A549 (cell line): ENCODE data around the gene ATP6V0C. TPM values are rescaled to one million over a fixed set of nuclear protein-coding genes. Genes with fewer than 3 reads are reported as not detected.

Source experiments
- ATAC-seq, 2 experiments: fragments of 200-7000 bp in 1 of 2; fragments of >200 bp in 1 of 2; cut with Nextera tagmentation in 1 of 2; cut with Tn5 transposase in 1 of 2; 3 replicates each; pipeline versions ENCODE4 v1.8.0 to v1.9.1; 2018 to 2020; ENCODE audit warnings: mild to moderate bottlenecking in 1 of 2, moderate library complexity in 1 of 2
- CTCF ChIA-PET: fragments of 300-600 bp; sonication (Branson Sonifier 250); formaldehyde crosslinking; extraction: SDS; loops from one replicate; lab custom pipeline; 2021; ENCODE audit warnings: antibody characterized with exemption, inconsistent platforms; lab: Yijun Ruan, JAX
- POLR2A ChIA-PET: fragments of 350-600 bp; formaldehyde crosslinking; extraction: SDS; loops from one replicate; lab custom pipeline; 2021; ENCODE audit warnings: antibody characterized with exemption, inconsistent platforms; lab: Yijun Ruan, JAX
- DNase-seq, 2 experiments: peaks; one replicate each; pipeline versions ENCODE4 v3.0.0 to v3.0.0-alpha.2; 2011 to 2016; ENCODE audit warnings: low read depth in 1 of 2, low spot score in 1 of 2
- FAIRE-seq: peaks from 2 replicates; lab custom pipeline; 2011; peaks lifted over from hg19 to GRCh38; lab: Jason Lieb, UNC
- H3K27ac ChIP-seq, 2 experiments: fragments of >200 bp; sonication (Bioruptor Twin); formaldehyde crosslinking; 3 replicates each; pipeline ENCODE4 v1.5.1; 2016 to 2017
- H3K4me1 ChIP-seq: fragments of >200 bp; sonication (Bioruptor Twin); formaldehyde crosslinking; 3 replicates; pipeline ENCODE4 v1.6.1; 2016
- H3K4me2 ChIP-seq: fragments of >200 bp; sonication (Bioruptor Twin); formaldehyde crosslinking; 3 replicates; pipeline ENCODE4 v1.6.1; 2016
- H3K4me3 ChIP-seq: fragments of >200 bp; sonication (Bioruptor Twin); formaldehyde crosslinking; 3 replicates; pipeline ENCODE4 v1.5.1; 2016
- H3K9me3 ChIP-seq: fragments of >200 bp; sonication (Bioruptor Twin); formaldehyde crosslinking; 3 replicates; pipeline ENCODE4 v1.6.1; 2016
- BCL3 ChIP-seq: fragments of >200 bp; sonication (Bioruptor Twin); formaldehyde crosslinking; IDR thresholded peaks from 3 replicates; pipeline ENCODE4 v1.6.1; 2016
- BHLHE40 ChIP-seq: IDR thresholded peaks from 2 replicates; pipeline ENCODE4 v1.6.1; 2012; ENCODE audit warnings: low read depth, low read length, inconsistent platforms
- CBX2 ChIP-seq: fragments of 200-600 bp; sonication (generic); IDR thresholded peaks from 2 replicates; pipeline ENCODE4 v1.6.1; 2016; ENCODE audit warnings: low read depth, mild to moderate bottlenecking, borderline replicate concordance
- CBX8 ChIP-seq: fragments of 200-600 bp; sonication (generic); IDR thresholded peaks from 2 replicates; pipeline ENCODE4 v1.6.1; 2016
- CEBPB ChIP-seq, 2 experiments: fragments of >200 bp in 1 of 2; sonication (Bioruptor Twin) in 1 of 2; formaldehyde crosslinking in 1 of 2; IDR thresholded peaks; 2 replicates each; pipeline ENCODE4 v1.6.1; 2012 to 2016
- EHMT2 ChIP-seq: fragments of 200-600 bp; sonication (generic); IDR thresholded peaks from 2 replicates; pipeline ENCODE4 v1.6.1; 2016; ENCODE audit warnings: antibody characterized with exemption, low read depth, mild to moderate bottlenecking, moderate library complexity
- ELK1 ChIP-seq: fragments of 150-350 bp; IDR thresholded peaks from 2 replicates; pipeline ENCODE4 v1.6.1; 2014; ENCODE audit warnings: low read depth, mild to moderate bottlenecking, low read length
- GATA3 ChIP-seq: IDR thresholded peaks from 2 replicates; pipeline ENCODE4 v1.6.1; 2012; ENCODE audit warnings: borderline replicate concordance
- HES2 ChIP-seq: fragments of >200 bp; sonication (Bioruptor Twin); formaldehyde crosslinking; IDR thresholded peaks from 2 replicates; pipeline ENCODE4 v1.6.1; 2016
- HOXA7 ChIP-seq: fragments of 250-450 bp; sonication (Bioruptor Pico); IDR thresholded peaks from 2 replicates; pipeline ENCODE4 v1.5.0; 2020; ENCODE audit warnings: mild to moderate bottlenecking, moderate library complexity
- HOXB13 ChIP-seq: fragments of 250-450 bp; sonication (Bioruptor Pico); IDR thresholded peaks from 2 replicates; pipeline ENCODE4 v1.5.0; 2020; ENCODE audit warnings: low read depth, mild to moderate bottlenecking, moderate library complexity
- JUNB ChIP-seq: fragments of >200 bp; sonication (Bioruptor Twin); formaldehyde crosslinking; IDR thresholded peaks from 2 replicates; pipeline ENCODE4 v1.6.1; 2016
- KDM1A ChIP-seq: fragments of 200-600 bp; sonication (generic); IDR thresholded peaks from 2 replicates; pipeline ENCODE4 v1.6.1; 2016; ENCODE audit warnings: low read depth, mild to moderate bottlenecking
- KDM5A ChIP-seq: fragments of 200-600 bp; sonication (generic); IDR thresholded peaks from 2 replicates; pipeline ENCODE4 v1.6.1; 2016; ENCODE audit warnings: antibody characterized with exemption, mild to moderate bottlenecking
- MAZ ChIP-seq: fragments of 150-350 bp; IDR thresholded peaks from 2 replicates; pipeline ENCODE4 v1.6.1; 2014; ENCODE audit warnings: antibody characterized with exemption, low read depth, low read length, borderline replicate concordance
- NR3C1 ChIP-seq: fragments of >200 bp; sonication (Bioruptor Twin); formaldehyde crosslinking; IDR thresholded peaks from 3 replicates; pipeline ENCODE4 v1.6.1; 2017
- PBX3 ChIP-seq: IDR thresholded peaks from 2 replicates; pipeline ENCODE4 v1.6.1; 2012
- POLR2AphosphoS2 ChIP-seq: conservative IDR thresholded peaks from 2 replicates; pipeline ENCODE4 v1.6.1; 2012; ENCODE audit warnings: low read length, improper control_type of control experiment, inconsistent platforms
- RAD21 ChIP-seq, 2 experiments: fragments of >200 bp in 1 of 2; sonication (Bioruptor Twin) in 1 of 2; formaldehyde crosslinking in 1 of 2; IDR thresholded peaks in 1 of 2; conservative IDR thresholded peaks in 1 of 2; 2 replicates in 1 of 2; 3 replicates in 1 of 2; pipeline ENCODE4 v1.6.1; 2012 to 2018; ENCODE audit warnings: inconsistent platforms in 1 of 2
- RARB ChIP-seq: fragments of 250-450 bp; sonication (Bioruptor Pico); IDR thresholded peaks from 2 replicates; pipeline ENCODE4 v1.8.0; 2021; ENCODE audit warnings: mild to moderate bottlenecking, moderate library complexity
- REST ChIP-seq: fragments of 200-600 bp; sonication (generic); IDR thresholded peaks from 2 replicates; pipeline ENCODE4 v1.6.1; 2016; ENCODE audit warnings: antibody characterized with exemption, mild to moderate bottlenecking, moderate library complexity
- RFX5 ChIP-seq: fragments of 450-650 bp; IDR thresholded peaks from 2 replicates; pipeline ENCODE4 v1.7.1; 2014; ENCODE audit warnings: antibody characterized with exemption, mild to moderate bottlenecking, moderate library complexity
- TFCP2L1 ChIP-seq: fragments of 250-450 bp; sonication (Bioruptor Pico); IDR thresholded peaks from 2 replicates; pipeline ENCODE4 v1.5.0; 2021; ENCODE audit warnings: mild to moderate bottlenecking
- ZFP36 ChIP-seq: fragments of 450-650 bp; IDR thresholded peaks from 2 replicates; pipeline ENCODE4 v1.6.1; 2014; ENCODE audit warnings: borderline replicate concordance; ENCODE audit not compliant: partially characterized antibody
- WGBS: methylation state at CpG from one replicate; pipeline ENCODE4 v1.1.6; 2017; ENCODE audit errors: missing lambda C conversion rate; 5-methylcytosine and 5-hydroxymethylcytosine counted together
- polyA plus RNA-seq, 4 experiments: library from polyadenylated mRNA; depleted of rRNA in 3 of 4; stranded (reverse); fragments of >200 nt; fragmentation: RNase III in 1 of 4; extraction: RNeasy Plus Mini Kit Qiagen cat#74134 plus additional on column Dnase treatment in 1 of 4; gene quantifications; 2 replicates in 3 of 4; 3 replicates in 1 of 4; pipeline ENCODE4 v1.2.3, GENCODE V29; 2011 to 2017

The ATP6V0C gene
- polyA plus RNA-seq, 2 of the 4 experiments (the other 2 are of a cell fraction) = 9.4 to 153 TPM

- 84% methylated on average over 32 of the region's 33 CpGs for WGBS
- no peaks in the 10 kb centered on the region for H3K9me3 ChIP-seq
- no peaks in the 10 kb centered on the region for H3K4me1 ChIP-seq
- POLR2A ChIA-PET = interaction anchor here (1.3 kb wide), 1 partner anchor 11 kb away, joined by 3 read pairs; the partner anchor contains the start of gene TBC1D24
- no peak overlapping the region for H3K4me3 ChIP-seq
- no peak for ATAC-seq
- FAIRE-seq = no peak
- TF ChIP-seq EHMT2 (no peak), CEBPB (IDR thresholded peaks at IDR 0.05) (no peak), KDM5A (no peak), CBX8 (no peak), MAZ (no peak), TFCP2L1 (CRISPR knock-in tag) (no peak), REST (no peak), NR3C1 (no peak), PBX3 (no peak), RARB (no peak), KDM1A (no peak), HOXA7 (no peak), HOXB13 (CRISPR knock-in tag) (no peak), RFX5 (no peak)
- CTCF ChIA-PET = interaction anchor here (0.8 to 13.5 kb wide), 4 partner anchors 8 to 190 kb away, joined by 3 to 98 read pairs (median 4); no protein-coding TSS in a partner anchor
- H3K27ac ChIP-seq = no peak overlapping the region
- H3K4me2 ChIP-seq = no peak overlapping the region
- no peak for DNase-seq
These were observed 27.8 kb upstream of the ATP6V0C start for GRCh38 chr16:2485811-2486507.

- DNase-seq = no peak
- no peak; a peak in 1 of 6 replicates for ATAC-seq
- H3K9me3 ChIP-seq = no peaks in the 10 kb centered on the region
- H3K4me3 ChIP-seq = no peak overlapping the region
- TF ChIP-seq RAD21 (conservative IDR thresholded peaks at IDR 0.05 in 1 of 2, IDR thresholded peaks at IDR 0.05 in 1 of 2) = no peak
- no peak for TF ChIP-seq BHLHE40
- no peak for TF ChIP-seq PBX3
- TF ChIP-seq BCL3 = no peak
- no peak for TF ChIP-seq GATA3
- no peak for TF ChIP-seq POLR2AphosphoS2
- TF ChIP-seq CBX2 = no peak
- no peak for TF ChIP-seq HOXB13 (CRISPR knock-in tag)
- no peak for TF ChIP-seq ZFP36
- no peak for TF ChIP-seq JUNB
- no peak for TF ChIP-seq HES2
- no peak for TF ChIP-seq ELK1
- TF ChIP-seq, all 56 proteins: peak for 0
- POLR2A ChIA-PET = interaction anchor here (1.3 kb wide), 1 partner anchor 12 kb away, joined by 3 read pairs; the partner anchor contains the start of gene TBC1D24
- 90% methylated on average over 29 of the region's 29 CpGs for WGBS
- Histone ChIP-seq H3K4me2 (no peak overlapping the region), H3K27ac (no peak overlapping the region), H3K4me1 (no peaks in the 10 kb centered on the region)
- CTCF ChIA-PET = interaction anchor here (0.8 to 13.5 kb wide), 5 partner anchors 9 to 191 kb away, joined by 3 to 98 read pairs (median 4); no protein-coding TSS in a partner anchor
- FAIRE-seq = no peak
These were observed 26.9 kb upstream of the ATP6V0C start for GRCh38 chr16:2486645-2487516.
